GM19468 (cell line): ENCODE measurements around the gene AVPR2.

Experiments
- ATAC-seq: cut with Tn5 transposase; IDR thresholded peaks from one replicate; pipeline ENCODE4 v1.9.1; 2021; ENCODE audit warnings: mild to moderate bottlenecking, moderate library complexity, moderate number of reproducible peaks; ENCODE audit not compliant: unreplicated experiment; ENCODE audit errors: extremely low read depth

AVPR2 gene

DNA sequence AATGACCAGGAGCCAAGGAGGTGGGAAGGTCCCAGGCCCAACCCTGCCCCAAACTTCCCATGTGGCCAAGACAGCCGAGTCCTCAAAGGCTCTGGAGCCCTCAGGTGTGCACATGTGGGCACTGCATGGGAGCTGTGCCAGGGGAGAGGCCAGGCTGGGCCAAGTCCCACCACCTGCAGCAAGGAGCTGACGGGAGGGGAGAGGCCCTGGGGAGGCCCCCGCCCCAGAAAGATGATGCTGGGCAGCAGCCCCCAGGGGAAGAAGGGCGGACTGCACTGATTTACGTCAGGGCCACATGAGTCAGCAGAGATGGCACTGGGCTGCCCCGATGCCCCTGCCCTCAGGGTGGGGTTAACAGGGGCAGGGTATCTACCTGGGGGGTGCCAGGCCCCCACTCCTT, 19.9 kb upstream of the AVPR2 start:
- ATAC-seq, result no peak

DNA sequence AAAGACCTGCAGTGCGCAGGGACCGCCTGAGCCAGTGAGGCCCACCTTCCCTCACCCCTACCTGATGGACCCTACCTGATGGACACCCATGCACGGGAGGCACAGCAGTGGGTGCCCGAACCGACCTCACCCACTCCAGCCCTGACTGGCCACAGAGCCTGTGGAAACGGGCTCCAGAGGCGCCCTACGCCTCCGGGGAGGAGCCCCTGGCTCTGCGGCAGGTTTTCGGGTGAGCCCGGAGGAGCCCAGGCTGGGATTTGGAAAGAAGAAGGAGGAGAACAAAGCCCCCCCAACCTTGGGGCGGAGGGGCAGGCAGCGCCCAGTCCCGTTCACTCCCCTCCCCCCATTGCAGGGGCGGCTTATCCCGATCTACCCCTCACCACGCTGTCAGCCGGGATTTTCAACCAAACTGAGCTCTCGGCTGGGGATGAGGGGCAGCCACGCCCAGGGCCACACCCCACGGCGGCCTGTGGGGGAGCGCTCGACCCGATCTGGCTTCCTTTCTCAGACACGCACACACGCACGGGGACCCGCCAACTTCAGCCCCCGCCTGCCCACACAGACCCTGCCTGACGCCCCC, 19.2 kb upstream of the AVPR2 start:
- ATAC-seq, result no peak

DNA sequence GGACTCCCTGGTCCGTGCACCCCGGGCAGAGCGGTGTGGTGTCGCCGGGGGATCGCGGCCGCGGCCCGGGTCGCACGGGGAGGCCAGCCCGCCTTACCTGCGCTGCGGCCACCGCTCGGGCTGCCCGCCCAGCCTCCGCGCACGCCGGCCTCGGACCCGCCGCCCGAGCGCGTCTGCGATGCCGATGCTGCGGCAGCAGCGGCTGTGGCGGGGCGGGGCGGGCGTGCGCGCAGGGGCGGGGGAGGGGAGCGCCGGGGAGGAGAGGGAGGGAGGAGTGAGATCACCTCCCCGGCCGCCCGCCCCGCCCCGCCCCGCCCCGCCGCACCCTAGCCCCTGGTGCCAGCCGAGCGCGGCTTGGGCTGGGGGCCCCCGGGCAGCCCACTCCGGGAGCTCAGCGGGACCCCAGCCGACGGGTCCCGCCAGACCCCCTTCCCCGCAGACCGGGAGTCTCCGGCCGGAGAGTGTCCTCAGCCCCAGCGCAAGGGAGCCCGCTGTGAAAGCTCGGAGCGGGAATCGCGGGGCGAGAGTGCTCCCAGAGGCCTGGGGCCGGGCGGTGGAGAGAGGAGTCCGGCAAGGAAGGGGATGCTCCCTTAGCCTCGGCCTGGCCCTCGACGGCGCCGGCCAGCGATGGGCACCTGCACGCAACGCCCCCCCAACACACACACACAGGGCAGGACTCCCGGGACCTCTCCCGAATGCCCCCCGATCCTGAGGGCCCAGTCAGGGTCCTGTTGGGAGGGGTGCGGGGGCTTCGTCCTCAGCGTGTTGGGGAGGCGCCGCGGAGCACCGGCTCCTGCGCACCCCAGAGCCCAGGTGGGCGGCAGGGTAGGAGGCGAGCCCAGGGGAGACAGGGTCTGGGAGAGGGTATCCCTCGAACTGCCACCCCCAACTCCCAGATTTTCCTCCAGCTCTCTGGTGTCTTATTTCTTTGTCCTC, 18.2 kb upstream of the AVPR2 start, which contains the start of gene L1CAM:
Gene L1CAM, minus strand, starts transcription at position 206 of the 936 bp plus-strand sequence. CDS start 10,337 bp downstream, outside the sequence.
- no peak for ATAC-seq

GRCh38 chrX:153886915-153887314, 17.6 kb upstream of the AVPR2 start:
- no peak for ATAC-seq

- no peak for ATAC-seq
Measured at GRCh38 chrX:153887385-153887784, 17.1 kb upstream of the AVPR2 start.

DNA sequence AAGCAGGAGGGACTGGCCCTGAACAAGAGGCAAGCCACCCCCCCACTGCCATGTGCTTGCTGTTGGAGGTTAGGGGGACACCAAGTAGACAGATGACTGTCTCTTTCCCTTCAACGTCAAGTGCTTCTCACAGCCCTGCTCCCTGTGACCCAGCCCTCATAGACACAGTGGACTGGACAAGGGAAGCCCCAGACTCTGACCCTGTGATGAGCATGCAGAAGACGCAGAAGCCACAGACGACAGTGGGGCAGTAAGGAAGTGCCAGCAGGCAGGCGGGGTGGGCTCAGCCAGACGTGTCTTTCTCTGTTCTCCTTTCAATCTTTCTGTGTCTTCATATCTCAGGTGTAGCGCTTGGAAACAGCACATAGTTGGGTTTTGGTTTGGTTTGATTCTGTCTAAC, 16.1 kb upstream of the AVPR2 start:
- ATAC-seq, result no peak

- no peak for ATAC-seq
Measured at GRCh38 chrX:153889123-153889522, 15.3 kb upstream of the AVPR2 start.

DNA sequence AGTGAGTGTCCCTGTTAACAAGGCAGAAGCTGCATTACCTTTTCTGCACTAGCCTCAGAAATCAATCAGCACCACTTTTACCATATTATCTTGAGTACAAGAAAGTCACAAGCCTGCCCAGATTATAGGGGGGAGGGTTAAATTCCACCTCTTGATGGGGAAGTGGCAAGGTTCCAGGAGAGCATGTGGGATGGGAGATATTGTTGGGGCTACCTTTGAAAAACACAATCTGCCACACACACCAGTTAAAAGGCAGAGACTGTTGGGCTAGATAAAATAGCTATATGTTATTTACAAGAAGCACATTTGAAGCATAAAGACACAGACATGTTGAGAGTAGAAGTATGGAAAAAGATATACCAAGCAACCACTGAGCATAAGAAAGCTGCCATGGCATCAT, 6.6 kb upstream of the AVPR2 start:
- no peak for ATAC-seq

DNA sequence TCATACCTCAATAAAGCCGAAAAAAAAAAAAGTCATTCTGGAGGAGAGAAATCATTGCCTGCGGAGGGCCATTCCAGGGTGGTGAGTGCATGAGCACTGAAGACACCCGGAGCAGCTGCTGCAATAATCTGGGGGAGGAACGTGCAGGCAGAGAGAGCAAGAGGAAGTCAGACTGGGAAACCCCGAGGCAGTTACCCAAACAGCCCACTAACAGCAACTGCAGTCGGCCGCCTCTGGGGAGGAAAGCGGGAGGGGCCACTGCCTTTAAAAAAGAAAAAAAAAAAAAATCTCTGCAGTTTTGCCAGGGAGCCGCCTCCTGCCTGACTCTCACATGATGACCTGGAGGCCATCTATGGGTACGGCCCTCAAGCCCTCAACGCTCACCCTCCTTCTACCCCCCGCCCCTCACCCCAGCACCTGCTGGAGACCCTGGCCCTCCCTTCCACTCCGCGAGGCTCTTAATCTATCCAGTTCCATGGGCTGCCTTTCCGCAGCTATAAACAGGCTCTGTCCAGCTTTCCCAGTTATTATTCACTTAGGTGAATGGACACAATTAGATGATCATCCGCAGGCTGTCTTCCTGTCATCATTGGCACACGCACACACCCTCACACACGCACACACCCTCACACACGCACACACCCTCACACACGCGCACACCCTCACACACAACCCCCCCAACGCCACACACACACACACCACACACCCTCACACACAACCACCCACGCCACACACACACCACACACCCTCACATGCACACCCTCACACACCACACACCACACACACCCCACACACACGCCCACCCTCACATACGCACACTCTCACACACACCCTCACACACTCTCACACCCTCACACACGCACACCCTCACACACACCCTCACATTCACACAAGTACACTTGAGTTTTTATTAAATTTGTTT, 3.4 kb upstream of the AVPR2 start:
- ATAC-seq, result peak; percentile 53

DNA sequence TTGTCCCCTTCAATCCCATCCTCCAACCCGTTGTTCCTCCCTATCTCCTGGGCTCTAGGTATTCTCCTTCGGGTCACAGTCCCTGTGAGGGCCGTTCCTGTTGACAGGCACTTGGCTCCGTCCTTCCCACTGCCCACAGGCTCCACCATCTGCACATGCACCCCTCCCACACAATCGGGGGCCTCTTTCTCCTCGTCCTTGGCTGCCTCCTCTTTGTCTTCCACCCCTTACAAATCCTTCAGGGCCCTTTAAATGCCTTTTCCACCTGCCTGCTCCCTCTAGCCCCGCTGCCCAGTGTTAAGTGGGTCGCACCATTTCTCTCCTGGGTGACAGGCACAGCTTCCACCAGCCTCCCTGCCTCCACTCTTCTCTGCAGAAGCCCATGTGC, 2.7 kb upstream of the AVPR2 start:
- ATAC-seq, result no peak

DNA sequence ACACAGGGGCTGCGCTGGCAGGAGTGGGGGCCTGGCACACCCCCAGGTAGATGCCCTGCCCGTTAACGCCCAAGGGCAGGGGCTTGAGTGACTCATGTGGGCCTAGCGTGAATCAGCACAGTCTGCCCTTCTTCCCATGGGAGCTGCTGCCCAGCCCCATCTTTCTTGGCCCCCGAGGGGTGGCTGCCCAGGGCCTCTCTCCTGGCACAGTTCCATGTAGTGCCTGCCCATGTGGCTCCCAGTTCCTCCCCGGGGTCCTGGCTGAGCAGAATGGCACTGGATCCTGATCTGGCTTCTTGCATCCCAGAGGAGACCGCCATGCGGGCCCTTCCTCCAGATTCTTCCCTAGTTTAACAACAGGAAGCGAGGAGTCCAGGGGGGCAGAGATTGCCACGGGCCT, 2.1 kb upstream of the AVPR2 start:
- no peak for ATAC-seq

DNA sequence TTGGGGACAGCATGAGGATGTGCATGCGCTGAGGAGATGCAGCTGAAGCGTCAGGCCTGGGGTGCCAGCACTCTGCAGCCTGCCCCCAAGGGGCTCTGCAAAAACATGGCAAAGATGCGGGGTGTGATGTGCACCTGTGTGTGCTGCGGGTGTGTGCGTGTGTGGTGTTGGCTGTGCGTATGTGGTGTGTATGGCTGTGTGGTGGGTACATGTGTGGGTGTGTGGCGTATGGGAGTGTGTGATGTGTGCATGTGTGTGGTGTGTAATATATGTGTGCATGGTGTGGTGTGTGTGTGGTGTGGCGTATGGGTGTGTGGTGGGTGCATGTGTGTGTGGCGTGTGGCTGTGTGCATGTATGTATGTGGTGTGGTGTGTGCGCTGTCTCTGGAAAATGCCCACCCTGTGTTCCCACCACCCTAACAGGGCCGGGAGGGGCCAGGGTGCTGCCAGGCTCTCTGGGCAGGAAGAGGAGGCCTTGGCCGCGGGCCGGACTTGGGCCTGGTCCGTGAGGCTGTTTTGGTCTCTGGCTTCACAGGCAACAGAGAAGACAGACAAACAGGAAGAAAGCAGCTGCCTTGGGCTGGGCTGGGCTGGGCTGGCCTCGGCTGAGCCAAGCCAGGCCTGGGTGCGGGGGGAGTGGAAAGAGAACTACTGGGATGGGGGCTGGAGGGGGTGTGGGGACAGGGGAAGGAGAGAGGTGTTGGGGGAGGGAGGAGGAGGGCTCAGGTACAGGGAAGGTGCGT, 1.1 kb upstream of the AVPR2 start:
- ATAC-seq, result no peak

DNA sequence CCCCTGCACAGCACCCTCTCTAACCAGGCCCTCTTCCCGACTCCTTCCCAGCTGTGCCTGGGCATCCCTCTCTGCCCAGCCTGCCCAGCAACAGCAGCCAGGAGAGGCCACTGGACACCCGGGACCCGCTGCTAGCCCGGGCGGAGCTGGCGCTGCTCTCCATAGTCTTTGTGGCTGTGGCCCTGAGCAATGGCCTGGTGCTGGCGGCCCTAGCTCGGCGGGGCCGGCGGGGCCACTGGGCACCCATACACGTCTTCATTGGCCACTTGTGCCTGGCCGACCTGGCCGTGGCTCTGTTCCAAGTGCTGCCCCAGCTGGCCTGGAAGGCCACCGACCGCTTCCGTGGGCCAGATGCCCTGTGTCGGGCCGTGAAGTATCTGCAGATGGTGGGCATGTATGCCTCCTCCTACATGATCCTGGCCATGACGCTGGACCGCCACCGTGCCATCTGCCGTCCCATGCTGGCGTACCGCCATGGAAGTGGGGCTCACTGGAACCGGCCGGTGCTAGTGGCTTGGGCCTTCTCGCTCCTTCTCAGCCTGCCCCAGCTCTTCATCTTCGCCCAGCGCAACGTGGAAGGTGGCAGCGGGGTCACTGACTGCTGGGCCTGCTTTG, 1.1 kb downstream of the AVPR2 start:
- no peak for ATAC-seq

GRCh38 chrX:153906126-153906917, 1.8 kb downstream of the AVPR2 start:
- ATAC-seq, result no peak

DNA sequence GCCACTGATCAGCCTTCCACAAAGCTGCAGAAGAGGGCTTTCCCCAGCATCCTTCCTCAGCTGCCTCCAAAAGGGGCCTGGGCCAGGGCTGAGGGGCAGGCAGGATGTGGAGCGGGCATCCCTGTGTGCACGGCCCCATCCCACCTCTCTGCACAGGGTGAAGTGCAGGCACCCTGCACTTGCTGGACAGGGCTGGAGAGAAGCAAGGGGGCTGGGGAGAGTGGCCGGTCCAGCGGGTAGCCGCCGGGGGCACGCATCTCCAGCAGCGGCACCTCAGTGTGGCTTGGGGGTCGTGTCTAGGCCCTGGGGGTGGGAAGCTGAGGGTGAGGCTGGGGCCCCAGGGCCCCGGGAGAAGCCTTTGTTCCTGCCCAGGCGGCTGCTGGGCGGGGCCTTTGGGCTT, 3.0 kb downstream of the AVPR2 start:
- ATAC-seq, result no peak

- no peak for ATAC-seq
Measured at GRCh38 chrX:153908219-153908860, 3.9 kb downstream of the AVPR2 start.

GRCh38 chrX:153909024-153909979, 4.8 kb downstream of the AVPR2 start:
- ATAC-seq, result no peak
